NCI-H524 treated with DMSO at 0.1 percent for 48 hours (cell line): Measurements from ENCODE around the gene MTFMT.
"Not testable (repeated sequence)": the region's sequence is repeated elsewhere in the genome, so short reads cannot be mapped to it uniquely, and the experiment has no call there.

Experiments
- DNase-seq: peaks from one replicate; lab custom pipeline; 2025; lab: John Stamatoyannopoulos, UW

MTFMT gene

GRCh38 chr15:65028921-65029735 lies at the start of gene MTFMT:
MTFMT (minus strand) TSS chr15:65029639; CDS start chr15:65029613, 26 bp downstream.
- DNase-seq, result peak; percentile 16

GRCh38 chr15:65077981-65078352 lies 48.5 kb upstream of the MTFMT start:
- DNase-seq, result no peak

- DNase-seq, result no peak
Observed at GRCh38 chr15:65077291-65077980, 48.0 kb upstream of the MTFMT start.

GRCh38 chr15:65076486-65077290 lies 47.2 kb upstream of the MTFMT start, which contains the start of gene KBTBD13:
KBTBD13 (plus strand) TSS chr15:65076746; CDS start chr15:65076816, 70 bp downstream.
- no peak for DNase-seq

- DNase-seq, result not testable (repeated sequence)
Observed at GRCh38 chr15:65075607-65076395, 46.4 kb upstream of the MTFMT start.

- not testable (repeated sequence) for DNase-seq
Observed at GRCh38 chr15:65074946-65075345, 45.5 kb upstream of the MTFMT start.

GRCh38 chr15:65072617-65073016 lies 43.2 kb upstream of the MTFMT start:
- no peak for DNase-seq

GRCh38 chr15:65072027-65072426 lies 42.6 kb upstream of the MTFMT start:
- no peak for DNase-seq

- no peak for DNase-seq
Observed at GRCh38 chr15:65071381-65071811, 42.0 kb upstream of the MTFMT start.

- no peak for DNase-seq
Observed at GRCh38 chr15:65069779-65070546, 40.5 kb upstream of the MTFMT start.

GRCh38 chr15:65069179-65069578 lies 39.7 kb upstream of the MTFMT start:
- DNase-seq, result no peak

- no peak for DNase-seq
Observed at GRCh38 chr15:65068403-65068788, 39.0 kb upstream of the MTFMT start.

- DNase-seq, result no peak
Observed at GRCh38 chr15:65067645-65068402, 38.4 kb upstream of the MTFMT start, which contains the start of gene RASL12. RASL12 (minus strand) TSS chr15:65067991; CDS start chr15:65067835, 156 bp downstream.

GRCh38 chr15:65067317-65067644 lies 37.8 kb upstream of the MTFMT start:
- no peak for DNase-seq

GRCh38 chr15:65066635-65067316 lies 37.3 kb upstream of the MTFMT start:
- no peak for DNase-seq

GRCh38 chr15:65066001-65066634 lies 36.7 kb upstream of the MTFMT start:
- DNase-seq, result no peak

GRCh38 chr15:65062726-65063125 lies 33.3 kb upstream of the MTFMT start:
- no peak for DNase-seq

- no peak for DNase-seq
Observed at GRCh38 chr15:65062061-65062460, 32.6 kb upstream of the MTFMT start.
